HepG2 (cell line): ENCODE measurements around the gene BRINP1. TPM values are rescaled to one million over a fixed set of nuclear protein-coding genes. Genes with fewer than 3 reads are reported as not detected.

ENCODE experiments used
- ATAC-seq: fragments of 200-7000 bp; cut with Tn5 transposase; 3 replicates; pipeline ENCODE4 v1.9.1; 2020; ENCODE audit warnings: mild to moderate bottlenecking, moderate library complexity
- BruUV-seq: library from RNA; stranded (reverse); fragments of 400-500 nt; replicated peaks from 2 replicates; lab custom pipeline; 2021; lab: Mats Ljungman, UMichigan
- CTCF ChIA-PET: fragments of 300-600 bp; formaldehyde crosslinking; extraction: SDS; loops from one replicate; lab custom pipeline; 2021; ENCODE audit warnings: low total read pairs, inconsistent platforms, low intra/inter-chr PET ratio; lab: Yijun Ruan, JAX
- POLR2A ChIA-PET: fragments of 350-600 bp; sonication (Branson Sonifier 250); formaldehyde crosslinking; loops from one replicate; lab custom pipeline; 2020; ENCODE audit warnings: antibody characterized with exemption, inconsistent platforms; lab: Yijun Ruan, JAX
- DNase-seq: peaks from one replicate; pipeline ENCODE4 v3.0.0-alpha.2; 2015; ENCODE audit warnings: low spot score
- FAIRE-seq: peaks from 3 replicates; lab custom pipeline; 2011; peaks lifted over from hg19 to GRCh38; lab: Jason Lieb, UNC
- H2AFZ ChIP-seq: one replicate; pipeline ENCODE4 v1.6.1; 2011; ENCODE audit warnings: low read length, inconsistent platforms
- H3K27ac ChIP-seq: fragments of 300-600 bp; 3 replicates; pipeline ENCODE4 v1.8.0; 2011; ENCODE audit warnings: mixed run types, mild to moderate bottlenecking, mixed read lengths, low read length, inconsistent platforms; ENCODE audit not compliant: insufficient read depth; ENCODE audit errors: extremely low read length
- H3K27me3 ChIP-seq, 2 experiments: fragments of 200-600 bp in 1 of 2; 2 replicates in 1 of 2; 3 replicates in 1 of 2; pipeline versions ENCODE4 v1.6.0 to v1.8.0; 2011; ENCODE audit warnings: low read length in 2 of 2, mild to moderate bottlenecking in 2 of 2, moderate library complexity in 2 of 2, inconsistent platforms in 1 of 2; ENCODE audit not compliant: insufficient read depth in 2 of 2, control insufficient read depth in 1 of 2
- H3K36me3 ChIP-seq, 2 experiments: fragments of 200-600 bp in 1 of 2; replicated peaks in 1 of 2; 2 replicates in 1 of 2; 3 replicates in 1 of 2; pipeline versions ENCODE4 v1.5.1 to v1.8.0; 2011; ENCODE audit warnings: low read length in 2 of 2, inconsistent platforms in 1 of 2; ENCODE audit not compliant: insufficient read depth in 2 of 2, control insufficient read depth in 1 of 2
- H3K4me1 ChIP-seq: 2 replicates; pipeline ENCODE4 v1.5.1; 2012; ENCODE audit warnings: low read length, inconsistent platforms; ENCODE audit not compliant: insufficient read depth
- H3K4me2 ChIP-seq: 2 replicates; pipeline ENCODE4 v1.6.0; 2011; ENCODE audit warnings: low read depth, low read length, inconsistent platforms
- H3K4me3 ChIP-seq, 3 experiments: fragments of 200-600 bp in 1 of 3; sonication (generic), shearing (Covaris generic) in 1 of 3; replicated peaks in 1 of 3; 2 replicates each; pipeline ENCODE4 v1.5.1; 2011 to 2016; ENCODE audit warnings: low read length in 3 of 3, inconsistent platforms in 2 of 3, low read depth in 2 of 3, mild to moderate bottlenecking in 2 of 3, control low read depth in 1 of 3, mixed read lengths in 1 of 3; ENCODE audit not compliant: insufficient read depth in 1 of 3
- H3K79me2 ChIP-seq: one replicate; pipeline ENCODE4 v1.6.1; 2011; ENCODE audit warnings: low read length, inconsistent platforms; ENCODE audit not compliant: insufficient read depth
- H3K9ac ChIP-seq: 2 replicates; pipeline ENCODE4 v1.6.0; 2011; ENCODE audit warnings: mild to moderate bottlenecking, low read depth, low read length, inconsistent platforms; ENCODE audit not compliant: insufficient read depth
- H3K9me3 ChIP-seq: 2 replicates; pipeline ENCODE4 v1.5.1; 2012; ENCODE audit warnings: mild to moderate bottlenecking, low read length
- H4K20me1 ChIP-seq: 2 replicates; pipeline ENCODE4 v1.6.0; 2011; ENCODE audit warnings: inconsistent platforms, mild to moderate bottlenecking, low read length, moderate library complexity; ENCODE audit not compliant: insufficient read depth
- ADNP ChIP-seq: sonication (generic); formaldehyde crosslinking; IDR thresholded peaks from 2 replicates; pipeline ENCODE4 v1.4.0; 2020; ENCODE audit warnings: missing genetic modification reagents
- ATF7 ChIP-seq, 2 experiments: fragments of 450-650 bp in 1 of 2; sonication (generic) in 1 of 2; formaldehyde crosslinking in 1 of 2; IDR thresholded peaks; 2 replicates each; pipeline versions ENCODE4 v1.4.0 to v1.6.1; 2016 to 2020; ENCODE audit warnings: antibody characterized with exemption in 1 of 2, mild to moderate bottlenecking in 1 of 2, missing genetic modification reagents in 1 of 2
- GATAD1 ChIP-seq: IDR thresholded peaks from 2 replicates; pipeline ENCODE4 v1.6.1; 2016; ENCODE audit warnings: missing genetic modification reagents, missing compliant biosample characterization
- HOXA3 ChIP-seq: sonication (generic); formaldehyde crosslinking; IDR thresholded peaks from 2 replicates; pipeline ENCODE4 v1.5.0; 2020; ENCODE audit warnings: missing genetic modification reagents
- NCOA2 ChIP-seq: sonication (generic); formaldehyde crosslinking; IDR thresholded peaks from 2 replicates; pipeline ENCODE4 v1.8.0; 2022; ENCODE audit warnings: inconsistent platforms
- YEATS2 ChIP-seq: sonication (generic); formaldehyde crosslinking; IDR thresholded peaks from 2 replicates; pipeline ENCODE4 v1.4.0; 2020; ENCODE audit warnings: missing genetic modification reagents, borderline replicate concordance
- ZNF136 ChIP-seq: sonication (generic); formaldehyde crosslinking; IDR thresholded peaks from 2 replicates; pipeline ENCODE4 v1.8.1; 2022; ENCODE audit warnings: low read depth, mild to moderate bottlenecking, moderate library complexity, missing genetic modification reagents
- ZNF224 ChIP-seq: sonication (generic); formaldehyde crosslinking; IDR thresholded peaks from 2 replicates; pipeline ENCODE4 v1.5.0; 2020; ENCODE audit warnings: mild to moderate bottlenecking, missing genetic modification reagents
- ZNF329 ChIP-seq: sonication (generic); formaldehyde crosslinking; IDR thresholded peaks from 2 replicates; pipeline ENCODE4 v1.9.0; 2021; ENCODE audit warnings: low read depth, mild to moderate bottlenecking, missing genetic modification reagents
- ZUFSP ChIP-seq: sonication (generic); formaldehyde crosslinking; IDR thresholded peaks from 2 replicates; pipeline ENCODE4 v1.9.0; 2021; ENCODE audit warnings: missing genetic modification reagents, mild to moderate bottlenecking, borderline replicate concordance
- WGBS: methylation state at CpG from one replicate; pipeline ENCODE4 v1.1.6; 2017; ENCODE audit warnings: low lambda C conversion rate; 5-methylcytosine and 5-hydroxymethylcytosine counted together
- in situ Hi-C: cut with HindIII; loops from 2 replicates; pipeline ENCODE4 v1.10.0; 2017; ENCODE audit warnings: low pct_unique_long_range_greater_than_20kb; ENCODE audit not compliant: extremely low pct_ligation_motif_present
- intact Hi-C: fragments of 100-400 bp; cut with micrococcal nuclease; formaldehyde crosslinking; loops from one replicate; pipeline ENCODE4 v1.10.0; 2022; ENCODE audit not compliant: unreplicated experiment
- polyA plus RNA-seq, 8 experiments: library from polyadenylated mRNA; depleted of rRNA in 3 of 8; stranded (reverse) in 7 of 8; unstranded in 1 of 8; fragments of >200 nt; fragmentation: Illumina TruSeq in 4 of 8; extraction: Trizol in 4 of 8; gene quantifications; 2 replicates each; pipeline versions ENCODE4 v1.2.1 to v1.2.3, GENCODE V29; 2011 to 2016; ENCODE audit warnings: low read depth in 4 of 8, missing spikeins in 1 of 8, mixed read lengths in 1 of 8; ENCODE audit not compliant: insufficient read depth in 1 of 8
- total RNA-seq, 5 experiments: library from RNA; depleted of rRNA; stranded (reverse); fragments of >200 nt; fragmentation: Illumina TruSeq; extraction: Trizol; gene quantifications; 2 replicates each; pipeline ENCODE4 v1.2.3, GENCODE V29; 2016; ENCODE audit warnings: low read depth in 1 of 5
- TF ChIP-seq, protein P1 (sequence below): sonication (generic); formaldehyde crosslinking; IDR thresholded peaks from 2 replicates; pipeline ENCODE4 v1.4.0; 2020; ENCODE audit warnings: missing genetic modification reagents
- TF ChIP-seq, protein P2 (sequence below): sonication (generic); formaldehyde crosslinking; IDR thresholded peaks from 2 replicates; pipeline ENCODE4 v1.5.0; 2020; ENCODE audit warnings: missing genetic modification reagents
- TF ChIP-seq, protein P3 (sequence below): IDR thresholded peaks from 2 replicates; pipeline ENCODE4 v1.6.1; 2016; ENCODE audit warnings: mild to moderate bottlenecking
- TF ChIP-seq, protein P4 (sequence below): sonication (generic); formaldehyde crosslinking; IDR thresholded peaks from 2 replicates; pipeline ENCODE4 v1.4.0; 2020; ENCODE audit warnings: missing genetic modification reagents
- TF ChIP-seq, protein P5 (sequence below): sonication (generic); formaldehyde crosslinking; IDR thresholded peaks from 2 replicates; pipeline ENCODE4 v1.8.1; 2023; ENCODE audit warnings: missing genetic modification reagents, inconsistent platforms, borderline replicate concordance
- TF ChIP-seq, protein P6 (sequence below): sonication (generic); formaldehyde crosslinking; IDR thresholded peaks from 2 replicates; pipeline ENCODE4 v1.8.1; 2023; ENCODE audit warnings: mild to moderate bottlenecking, missing genetic modification reagents

BRINP1 gene
- total and polyA plus RNA-seq, 2 of the 13 experiments (the other 11 are each of a cell fraction or from before 2014, with no cell fraction given), result not detected

DNA sequence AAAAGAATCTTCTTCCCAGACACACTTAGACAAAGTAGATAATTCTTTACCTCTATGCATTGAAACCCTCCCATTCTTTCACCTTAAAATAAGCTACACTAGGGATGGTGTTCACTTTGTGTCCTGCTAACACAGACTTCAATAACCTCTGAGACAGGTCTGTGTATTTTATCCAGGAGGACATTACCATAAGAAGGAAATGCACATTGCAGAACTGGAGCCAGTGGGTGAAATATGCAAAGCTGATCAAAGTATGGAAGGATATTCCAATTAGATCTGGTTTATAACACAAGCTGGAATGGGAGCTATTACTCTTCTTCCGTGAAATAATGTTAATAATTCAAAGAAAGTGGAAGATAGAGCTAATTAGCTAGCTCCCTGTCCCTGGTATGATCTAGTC, 204.1 kb downstream of the BRINP1 start:
- FAIRE-seq, result no peak
- no peaks in the 10 kb centered on the region for H4K20me1 ChIP-seq
- 0% methylated on average over 1 of the region's 1 CpG for WGBS
- no peak for TF ChIP-seq ZNF136
- no peak for TF ChIP-seq ZNF224 (CRISPR knock-in tag)
- TF ChIP-seq, protein P1, sequence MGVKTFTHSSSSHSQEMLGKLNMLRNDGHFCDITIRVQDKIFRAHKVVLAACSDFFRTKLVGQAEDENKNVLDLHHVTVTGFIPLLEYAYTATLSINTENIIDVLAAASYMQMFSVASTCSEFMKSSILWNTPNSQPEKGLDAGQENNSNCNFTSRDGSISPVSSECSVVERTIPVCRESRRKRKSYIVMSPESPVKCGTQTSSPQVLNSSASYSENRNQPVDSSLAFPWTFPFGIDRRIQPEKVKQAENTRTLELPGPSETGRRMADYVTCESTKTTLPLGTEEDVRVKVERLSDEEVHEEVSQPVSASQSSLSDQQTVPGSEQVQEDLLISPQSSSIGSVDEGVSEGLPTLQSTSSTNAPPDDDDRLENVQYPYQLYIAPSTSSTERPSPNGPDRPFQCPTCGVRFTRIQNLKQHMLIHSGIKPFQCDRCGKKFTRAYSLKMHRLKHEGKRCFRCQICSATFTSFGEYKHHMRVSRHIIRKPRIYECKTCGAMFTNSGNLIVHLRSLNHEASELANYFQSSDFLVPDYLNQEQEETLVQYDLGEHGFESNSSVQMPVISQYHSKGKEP, result no peak
- TF ChIP-seq HOXA3 (CRISPR knock-in tag), result no peak
- TF ChIP-seq, protein P2, sequence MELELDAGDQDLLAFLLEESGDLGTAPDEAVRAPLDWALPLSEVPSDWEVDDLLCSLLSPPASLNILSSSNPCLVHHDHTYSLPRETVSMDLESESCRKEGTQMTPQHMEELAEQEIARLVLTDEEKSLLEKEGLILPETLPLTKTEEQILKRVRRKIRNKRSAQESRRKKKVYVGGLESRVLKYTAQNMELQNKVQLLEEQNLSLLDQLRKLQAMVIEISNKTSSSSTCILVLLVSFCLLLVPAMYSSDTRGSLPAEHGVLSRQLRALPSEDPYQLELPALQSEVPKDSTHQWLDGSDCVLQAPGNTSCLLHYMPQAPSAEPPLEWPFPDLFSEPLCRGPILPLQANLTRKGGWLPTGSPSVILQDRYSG (CRISPR knock-in tag), result no peak
- TF ChIP-seq ATF7 (IDR thresholded peaks at IDR 0.05), result no peak
- TF ChIP-seq ATF7 (CRISPR knock-in tag; IDR thresholded peaks at IDR 0.05), result no peak
- TF ChIP-seq, protein P3, sequence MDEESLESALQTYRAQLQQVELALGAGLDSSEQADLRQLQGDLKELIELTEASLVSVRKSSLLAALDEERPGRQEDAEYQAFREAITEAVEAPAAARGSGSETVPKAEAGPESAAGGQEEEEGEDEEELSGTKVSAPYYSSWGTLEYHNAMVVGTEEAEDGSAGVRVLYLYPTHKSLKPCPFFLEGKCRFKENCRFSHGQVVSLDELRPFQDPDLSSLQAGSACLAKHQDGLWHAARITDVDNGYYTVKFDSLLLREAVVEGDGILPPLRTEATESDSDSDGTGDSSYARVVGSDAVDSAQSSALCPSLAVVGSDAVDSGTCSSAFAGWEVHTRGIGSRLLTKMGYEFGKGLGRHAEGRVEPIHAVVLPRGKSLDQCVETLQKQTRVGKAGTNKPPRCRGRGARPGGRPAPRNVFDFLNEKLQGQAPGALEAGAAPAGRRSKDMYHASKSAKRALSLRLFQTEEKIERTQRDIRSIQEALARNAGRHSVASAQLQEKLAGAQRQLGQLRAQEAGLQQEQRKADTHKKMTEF, result no peak
- TF ChIP-seq, protein P4, sequence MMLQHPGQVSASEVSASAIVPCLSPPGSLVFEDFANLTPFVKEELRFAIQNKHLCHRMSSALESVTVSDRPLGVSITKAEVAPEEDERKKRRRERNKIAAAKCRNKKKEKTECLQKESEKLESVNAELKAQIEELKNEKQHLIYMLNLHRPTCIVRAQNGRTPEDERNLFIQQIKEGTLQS (CRISPR knock-in tag), result no peak
- TF ChIP-seq YEATS2 (CRISPR knock-in tag), result no peak
- TF ChIP-seq GATAD1 (CRISPR knock-in tag), result no peak
- TF ChIP-seq ZUFSP (CRISPR knock-in tag), result no peak
- no peak for TF ChIP-seq ADNP
- TF ChIP-seq NCOA2 (CRISPR knock-in tag), result no peak
- TF ChIP-seq ZNF329 (CRISPR knock-in tag), result no peak
- TF ChIP-seq, protein P5, sequence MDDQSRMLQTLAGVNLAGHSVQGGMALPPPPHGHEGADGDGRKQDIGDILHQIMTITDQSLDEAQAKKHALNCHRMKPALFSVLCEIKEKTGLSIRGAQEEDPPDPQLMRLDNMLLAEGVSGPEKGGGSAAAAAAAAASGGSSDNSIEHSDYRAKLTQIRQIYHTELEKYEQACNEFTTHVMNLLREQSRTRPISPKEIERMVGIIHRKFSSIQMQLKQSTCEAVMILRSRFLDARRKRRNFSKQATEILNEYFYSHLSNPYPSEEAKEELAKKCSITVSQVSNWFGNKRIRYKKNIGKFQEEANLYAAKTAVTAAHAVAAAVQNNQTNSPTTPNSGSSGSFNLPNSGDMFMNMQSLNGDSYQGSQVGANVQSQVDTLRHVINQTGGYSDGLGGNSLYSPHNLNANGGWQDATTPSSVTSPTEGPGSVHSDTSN, result no peak
- TF ChIP-seq, protein P6, sequence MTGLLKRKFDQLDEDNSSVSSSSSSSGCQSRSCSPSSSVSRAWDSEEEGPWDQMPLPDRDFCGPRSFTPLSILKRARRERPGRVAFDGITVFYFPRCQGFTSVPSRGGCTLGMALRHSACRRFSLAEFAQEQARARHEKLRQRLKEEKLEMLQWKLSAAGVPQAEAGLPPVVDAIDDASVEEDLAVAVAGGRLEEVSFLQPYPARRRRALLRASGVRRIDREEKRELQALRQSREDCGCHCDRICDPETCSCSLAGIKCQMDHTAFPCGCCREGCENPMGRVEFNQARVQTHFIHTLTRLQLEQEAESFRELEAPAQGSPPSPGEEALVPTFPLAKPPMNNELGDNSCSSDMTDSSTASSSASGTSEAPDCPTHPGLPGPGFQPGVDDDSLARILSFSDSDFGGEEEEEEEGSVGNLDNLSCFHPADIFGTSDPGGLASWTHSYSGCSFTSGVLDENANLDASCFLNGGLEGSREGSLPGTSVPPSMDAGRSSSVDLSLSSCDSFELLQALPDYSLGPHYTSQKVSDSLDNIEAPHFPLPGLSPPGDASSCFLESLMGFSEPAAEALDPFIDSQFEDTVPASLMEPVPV, result no peak

More for the DNA sequence above, 204.1 kb downstream of the BRINP1 start:
- Histone ChIP-seq H3K27me3 (no peaks in the 10 kb centered on the region), H3K27ac (no peak overlapping the region), H3K4me1 (no peaks in the 10 kb centered on the region), H3K79me2 (no peaks in the 10 kb centered on the region), H3K9me3 (peaks cover 47% of the 10 kb centered on the region), H3K9ac (no peak overlapping the region), H3K4me2 (no peak overlapping the region), H3K4me3 (no peak overlapping the region), H2AFZ (no peak overlapping the region), H3K36me3 (no peaks in the 10 kb centered on the region)
- CTCF ChIA-PET, result no interaction called here
- in situ Hi-C loops, result no loop called here
- no TSS peak for BruUV-seq
- ATAC-seq, result no peak
- no peak for DNase-seq
- POLR2A ChIA-PET, result no interaction called here
- intact Hi-C loops, result loop anchor here (5.0 kb wide), 1 partner anchor 963 kb away; no protein-coding TSS in a partner anchor
